OCI-LY1 (cell line): ENCODE data around the gene RFNG.

Experiments
- H2AFZ ChIP-seq: fragments of 200-600 bp; sonication (generic), shearing (Covaris generic); 2 replicates; pipeline ENCODE4 v1.6.0; 2014; ENCODE audit warnings: antibody characterized with exemption, mild to moderate bottlenecking, low read length
- H3F3A ChIP-seq: fragments of 200-600 bp; sonication (generic), shearing (Covaris generic); 2 replicates; pipeline ENCODE4 v1.6.0; 2014; ENCODE audit warnings: mild to moderate bottlenecking, antibody characterized with exemption, low read length, moderate library complexity; ENCODE audit not compliant: insufficient read depth
- H3K27ac ChIP-seq: fragments of 200-600 bp; sonication (generic); 2 replicates; pipeline ENCODE4 v1.5.1; 2014; ENCODE audit warnings: low read length, mixed run types, mild to moderate bottlenecking, low read depth; ENCODE audit not compliant: poor library complexity, severe bottlenecking
- H3K27me3 ChIP-seq: fragments of 200-600 bp; sonication (generic); 2 replicates; pipeline ENCODE4 v1.6.0; 2014; ENCODE audit warnings: antibody characterized with exemption, mild to moderate bottlenecking, low read length, moderate library complexity; ENCODE audit not compliant: insufficient read depth
- H3K36me3 ChIP-seq: fragments of 200-600 bp; sonication (generic); 2 replicates; pipeline ENCODE4 v1.6.1; 2014; ENCODE audit warnings: mild to moderate bottlenecking, antibody characterized with exemption, low read length, moderate library complexity, mixed read lengths; ENCODE audit not compliant: insufficient read depth
- H3K4me1 ChIP-seq: fragments of 200-600 bp; sonication (generic); 2 replicates; pipeline ENCODE4 v1.5.1; 2014; ENCODE audit warnings: mild to moderate bottlenecking, low read length, moderate library complexity; ENCODE audit not compliant: insufficient read depth, severe bottlenecking
- H3K4me2 ChIP-seq: fragments of 200-600 bp; sonication (generic), shearing (Covaris generic); 2 replicates; pipeline ENCODE4 v1.6.1; 2014; ENCODE audit warnings: low read length
- H3K4me3 ChIP-seq: fragments of 200-600 bp; sonication (generic); 2 replicates; pipeline ENCODE4 v1.5.1; 2014; ENCODE audit warnings: low read length, low read depth, mild to moderate bottlenecking, mixed read lengths; ENCODE audit not compliant: poor library complexity, severe bottlenecking
- H3K79me2 ChIP-seq: fragments of 200-600 bp; shearing (Covaris generic); 2 replicates; pipeline ENCODE4 v1.6.1; 2016; ENCODE audit warnings: mixed run types, low read length, mixed read lengths; ENCODE audit not compliant: insufficient read depth
- H3K9ac ChIP-seq: fragments of 200-600 bp; sonication (generic), shearing (Covaris generic); 2 replicates; pipeline ENCODE4 v1.6.1; 2014; ENCODE audit warnings: mild to moderate bottlenecking, low read length, mixed read lengths
- H3K9me2 ChIP-seq: fragments of 200-600 bp; sonication (generic), shearing (Covaris generic); 2 replicates; pipeline ENCODE4 v1.6.1; 2014; ENCODE audit warnings: low read depth, mild to moderate bottlenecking, low read length, mixed read lengths
- H3K9me3 ChIP-seq: fragments of 200-600 bp; shearing (Covaris generic); 2 replicates; pipeline ENCODE4 v1.6.1; 2014; ENCODE audit warnings: low read length, mixed read lengths
- H4K20me1 ChIP-seq: fragments of 200-600 bp; sonication (generic), shearing (Covaris generic); 2 replicates; pipeline ENCODE4 v1.6.0; 2016; ENCODE audit warnings: mild to moderate bottlenecking, low read length; ENCODE audit not compliant: insufficient read depth
- EZH2 ChIP-seq: fragments of 200-600 bp; sonication (generic), shearing (Covaris generic); IDR thresholded peaks from 2 replicates; pipeline ENCODE4 v1.8.0; 2017; ENCODE audit warnings: borderline replicate concordance, mixed run types, mild to moderate bottlenecking, antibody characterized with exemption, low read length, moderate library complexity, mixed read lengths
- TF ChIP-seq, protein P1 (sequence below): fragments of 200-600 bp; sonication (generic), shearing (Covaris generic); IDR thresholded peaks from 2 replicates; pipeline ENCODE4 v1.5.1; 2017; ENCODE audit warnings: mild to moderate bottlenecking, antibody characterized with exemption, low read length, moderate library complexity, mixed read lengths

The RFNG gene

DNA sequence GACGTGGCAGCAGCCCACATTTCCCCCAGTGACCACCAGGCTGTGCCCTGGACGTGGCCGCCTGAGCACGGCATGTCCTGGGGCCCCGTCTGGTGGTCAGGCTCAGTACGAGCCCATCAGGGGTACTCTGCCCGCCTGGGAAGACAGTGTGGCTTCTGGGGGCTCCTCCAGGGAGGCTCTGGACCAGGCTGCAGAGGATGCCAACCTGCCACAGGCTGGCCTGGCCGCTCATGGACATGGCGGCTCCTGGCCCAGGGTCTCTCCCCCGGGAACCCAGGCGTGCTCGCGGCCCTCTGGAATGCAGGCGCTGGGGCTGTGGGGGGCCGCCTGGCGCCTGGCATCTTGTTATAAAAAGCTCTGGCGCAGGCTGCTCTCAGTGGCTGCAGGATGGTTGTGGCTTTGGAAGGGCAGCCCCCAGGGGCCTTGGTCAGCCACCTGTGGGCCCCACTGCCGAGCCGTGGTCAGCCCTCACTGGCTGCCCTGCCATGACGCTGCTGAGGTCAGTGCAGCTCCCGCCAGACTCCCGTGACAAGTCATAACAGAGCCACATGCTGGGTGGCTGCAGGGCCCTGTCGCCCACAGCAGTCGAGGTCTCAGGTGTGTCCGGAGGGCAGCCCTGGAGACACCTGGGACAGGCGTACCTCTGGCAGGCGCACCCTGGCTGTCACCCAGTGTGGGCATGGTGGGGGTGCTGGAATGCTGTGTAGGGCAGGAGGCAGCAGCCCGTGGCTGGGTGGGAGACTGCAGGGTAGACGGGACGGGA lies 43.9 kb downstream of the RFNG start:
- no peaks in the 10 kb centered on the region; the same call in 1 of the 2 replicates for H3K36me3 ChIP-seq
- no peak overlapping the region for H2AFZ ChIP-seq
- no peak overlapping the region for H3K9ac ChIP-seq
- H3K4me3 ChIP-seq, result no peak overlapping the region
- TF ChIP-seq EZH2, result no peak
- TF ChIP-seq, protein P1, sequence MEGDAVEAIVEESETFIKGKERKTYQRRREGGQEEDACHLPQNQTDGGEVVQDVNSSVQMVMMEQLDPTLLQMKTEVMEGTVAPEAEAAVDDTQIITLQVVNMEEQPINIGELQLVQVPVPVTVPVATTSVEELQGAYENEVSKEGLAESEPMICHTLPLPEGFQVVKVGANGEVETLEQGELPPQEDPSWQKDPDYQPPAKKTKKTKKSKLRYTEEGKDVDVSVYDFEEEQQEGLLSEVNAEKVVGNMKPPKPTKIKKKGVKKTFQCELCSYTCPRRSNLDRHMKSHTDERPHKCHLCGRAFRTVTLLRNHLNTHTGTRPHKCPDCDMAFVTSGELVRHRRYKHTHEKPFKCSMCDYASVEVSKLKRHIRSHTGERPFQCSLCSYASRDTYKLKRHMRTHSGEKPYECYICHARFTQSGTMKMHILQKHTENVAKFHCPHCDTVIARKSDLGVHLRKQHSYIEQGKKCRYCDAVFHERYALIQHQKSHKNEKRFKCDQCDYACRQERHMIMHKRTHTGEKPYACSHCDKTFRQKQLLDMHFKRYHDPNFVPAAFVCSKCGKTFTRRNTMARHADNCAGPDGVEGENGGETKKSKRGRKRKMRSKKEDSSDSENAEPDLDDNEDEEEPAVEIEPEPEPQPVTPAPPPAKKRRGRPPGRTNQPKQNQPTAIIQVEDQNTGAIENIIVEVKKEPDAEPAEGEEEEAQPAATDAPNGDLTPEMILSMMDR, result no peak
- H3K27ac ChIP-seq, result no peak overlapping the region
- H3K9me2 ChIP-seq, result no peaks in the 10 kb centered on the region
- H3F3A ChIP-seq, result no peaks in the 10 kb centered on the region
- H3K4me1 ChIP-seq, result no peaks in the 10 kb centered on the region
- no peaks in the 10 kb centered on the region for H3K9me3 ChIP-seq
- no peaks in the 10 kb centered on the region for H3K79me2 ChIP-seq
- no peaks in the 10 kb centered on the region for H4K20me1 ChIP-seq
- no peak overlapping the region for H3K4me2 ChIP-seq
- H3K27me3 ChIP-seq, result no peaks in the 10 kb centered on the region; the same call in 1 of the 2 replicates

DNA sequence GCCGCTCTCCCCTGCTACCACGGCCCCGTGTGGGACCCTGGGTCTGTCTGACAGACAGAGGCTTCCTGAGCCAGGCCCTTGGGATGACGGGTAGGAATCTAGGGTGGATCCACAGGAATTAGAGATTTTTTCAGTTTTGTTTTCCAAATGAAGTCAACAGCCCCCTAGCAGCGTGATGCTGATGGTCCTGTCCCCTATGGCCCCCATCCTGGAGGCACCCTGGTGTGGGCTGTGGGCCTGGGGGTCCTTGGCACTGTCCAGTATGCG lies 44.5 kb downstream of the RFNG start:
- H3K27ac ChIP-seq, result no peak overlapping the region
- H3F3A ChIP-seq, result no peaks in the 10 kb centered on the region
- no peak overlapping the region for H3K4me2 ChIP-seq
- no peak overlapping the region for H2AFZ ChIP-seq
- H3K27me3 ChIP-seq, result no peaks in the 10 kb centered on the region; the same call in 1 of the 2 replicates
- no peaks in the 10 kb centered on the region for H3K9me2 ChIP-seq
- H3K4me3 ChIP-seq, result no peak overlapping the region
- no peaks in the 10 kb centered on the region; the same call in 1 of the 2 replicates for H3K36me3 ChIP-seq
- TF ChIP-seq EZH2, result no peak
- TF ChIP-seq, protein P1, result no peak
- H3K4me1 ChIP-seq, result no peaks in the 10 kb centered on the region
- H4K20me1 ChIP-seq, result no peaks in the 10 kb centered on the region
- H3K79me2 ChIP-seq, result no peaks in the 10 kb centered on the region
- no peak overlapping the region for H3K9ac ChIP-seq
- H3K9me3 ChIP-seq, result no peaks in the 10 kb centered on the region

DNA sequence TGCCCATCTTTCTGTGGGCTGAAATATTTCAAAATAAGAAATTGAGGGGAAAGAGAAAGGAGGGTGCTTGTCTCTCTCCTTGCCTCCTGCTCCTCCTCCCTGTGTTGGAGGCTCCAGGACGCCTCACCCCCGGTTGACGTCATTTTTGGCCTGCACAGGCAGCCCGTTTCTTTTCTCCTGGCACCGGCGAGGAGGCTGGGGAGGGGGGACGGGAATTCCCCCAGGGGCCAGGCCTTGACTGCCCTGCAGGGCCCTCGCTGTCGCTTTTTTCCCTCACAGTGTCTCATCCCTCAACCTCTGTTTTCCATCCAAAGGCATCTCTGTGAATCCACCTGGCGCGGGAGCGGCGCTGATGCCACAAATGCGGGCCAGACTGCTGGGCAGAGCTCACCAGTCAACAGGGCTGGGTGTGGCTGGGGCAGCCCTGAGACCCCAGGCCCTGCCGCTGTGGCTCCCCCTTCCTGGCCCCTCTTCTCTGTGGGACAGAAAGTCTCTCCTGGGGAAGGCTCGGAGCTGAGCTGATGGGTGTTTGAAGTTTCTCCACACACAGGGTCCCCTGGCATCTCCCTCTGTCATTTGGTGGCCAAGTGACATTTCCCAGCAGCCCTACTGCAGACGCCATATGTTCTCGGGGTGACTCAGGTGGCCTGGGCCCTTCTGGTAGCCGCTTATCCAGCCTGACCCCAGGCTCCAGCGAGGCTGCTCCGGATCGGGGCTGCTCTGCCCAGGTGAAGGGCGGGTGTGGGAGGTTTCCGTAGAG lies 45.0 kb downstream of the RFNG start:
- TF ChIP-seq, protein P1, result no peak
- TF ChIP-seq EZH2, result no peak
- no peaks in the 10 kb centered on the region for H3K9me2 ChIP-seq
- no peak overlapping the region for H3K4me3 ChIP-seq
- no peaks in the 10 kb centered on the region for H3K4me1 ChIP-seq
- H3K27me3 ChIP-seq, result no peaks in the 10 kb centered on the region; the same call in 1 of the 2 replicates
- H2AFZ ChIP-seq, result no peak overlapping the region
- H3K79me2 ChIP-seq, result no peaks in the 10 kb centered on the region
- H3K36me3 ChIP-seq, result no peaks in the 10 kb centered on the region
- no peaks in the 10 kb centered on the region for H3F3A ChIP-seq
- no peaks in the 10 kb centered on the region for H3K9me3 ChIP-seq
- H3K4me2 ChIP-seq, result no peak overlapping the region
- H4K20me1 ChIP-seq, result no peaks in the 10 kb centered on the region
- H3K27ac ChIP-seq, result no peak overlapping the region
- no peak overlapping the region for H3K9ac ChIP-seq
